Right lobe of liver (tissue), 6 donors: ENCODE data around the gene NCS1. TPM values are rescaled to one million over a fixed set of nuclear protein-coding genes. Genes with fewer than 3 reads are reported as not detected.

ENCODE experiments used
- ATAC-seq, 4 donors: fragments of 200-7000 bp; cut with Tn5 transposase; one replicate each; pipeline ENCODE4 v1.9.1; 2020; ENCODE audit warnings: mild to moderate bottlenecking in 4 of 4, moderate library complexity in 4 of 4
- DNase-seq, 3 donors: peaks; one replicate each; pipeline ENCODE4 v3.0.0-alpha.2; 2020
- H3K27ac ChIP-seq, 3 donors: fragments of 200-600 bp; one replicate each; pipeline ENCODE4 v1.8.0; 2022
- H3K27me3 ChIP-seq, 2 donors: fragments of 200-600 bp; one replicate each; pipeline ENCODE4 v1.8.0; 2022
- H3K36me3 ChIP-seq, 4 donors: fragments of 200-600 bp; sonication (generic) in 1 of 4; one replicate each; pipeline versions ENCODE4 v1.5.1 to v1.8.0; 2017 to 2022; ENCODE audit warnings: control low read depth in 1 of 4
- H3K4me1 ChIP-seq, 4 donors: fragments of 200-600 bp; sonication (generic) in 1 of 4; one replicate each; pipeline versions ENCODE4 v1.5.1 to v1.8.0; 2017 to 2022; ENCODE audit warnings: control low read depth in 1 of 4
- H3K4me3 ChIP-seq, 3 donors: fragments of 200-600 bp; one replicate each; pipeline ENCODE4 v1.8.0; 2022
- H3K9me3 ChIP-seq, 4 donors: fragments of 200-600 bp; sonication (generic) in 1 of 4; one replicate each; pipeline versions ENCODE4 v1.5.1 to v1.8.0; 2017 to 2022; ENCODE audit warnings: control low read depth in 1 of 4
- POLR2A ChIP-seq: fragments of 450-650 bp; IDR thresholded peaks from one replicate; pipeline ENCODE4 v1.6.1; 2017; ENCODE audit warnings: antibody characterized with exemption, mild to moderate bottlenecking
- WGBS: methylation state at CpG from one replicate; pipeline ENCODE4 v1.1.6; 2018; ENCODE audit warnings: low coverage, low lambda C conversion rate; ENCODE audit not compliant: insufficient coverage; ENCODE audit errors: missing lambda C conversion rate; 5-methylcytosine and 5-hydroxymethylcytosine counted together
- intact Hi-C, 2 donors: fragments of 100-400 bp; cut with DNase I; formaldehyde crosslinking; loops; one replicate each; pipeline versions ENCODE4 v1.11.2 to v1.14.1; 2022
- total RNA-seq, 6 experiments: library from RNA; depleted of rRNA in 2 of 6; stranded (reverse); fragments of >200 nt in 2 of 6; fragmentation: NEBNext Ultra II Directional in 3 of 6; extraction: Animal tissue kit (Norgen Biotek cat#: 25700) in 3 of 6; gene quantifications; one replicate each; pipeline versions ENCODE4 v1.1.0 to v1.2.4, GENCODE V29; 2016 to 2023
- TF ChIP-seq, protein P1 (sequence below), 4 donors: fragments of 200-600 bp in 3 of 4; fragments of 450-650 bp in 1 of 4; IDR thresholded peaks; one replicate each; pipeline versions ENCODE4 v1.5.1 to v1.8.0; 2016 to 2022; ENCODE audit warnings: antibody characterized with exemption in 4 of 4, mild to moderate bottlenecking in 2 of 4
- donor health status: DM: no; HTN: yes; CAD: no.
- donor health status: DM: no; HTN: no; CAD: no.
- donor health status: DM: no; HTN: no; CAD: no.
- donor health status: DM: no; HTN: yes; CAD: no.
- donor health status: DM: no; HTN: yes; CAD: no.

NCS1 gene
- total RNA-seq, 6 experiments from 2014 or later = 1.6 to 3.3 (median 2.8) TPM

DNA sequence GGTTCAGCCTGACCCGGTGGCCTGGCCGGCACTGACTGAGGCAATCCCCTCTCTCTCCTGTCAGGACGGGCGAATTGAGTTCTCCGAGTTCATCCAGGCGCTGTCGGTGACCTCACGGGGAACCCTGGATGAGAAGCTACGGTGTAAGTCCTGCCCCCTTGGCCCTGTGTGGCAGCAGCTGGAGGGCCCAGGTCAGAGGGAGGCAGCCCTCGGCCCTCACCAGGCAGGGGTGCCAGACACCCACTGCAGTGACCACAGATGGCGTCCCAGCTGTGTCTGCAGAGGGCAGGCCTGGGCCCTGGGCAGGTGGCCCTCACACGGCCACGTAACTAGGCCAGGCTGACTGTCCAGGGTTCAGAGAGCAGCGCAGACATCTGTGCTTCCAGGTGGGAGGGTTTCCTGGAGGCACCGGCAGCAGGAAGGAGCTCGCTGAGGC is 47.5 kb downstream of the NCS1 start:
- peak in 1 of 4 donors; percentile 7 for ATAC-seq
- H3K9me3 ChIP-seq = no peaks in the 10 kb centered on the region
- H3K36me3 ChIP-seq = no peaks in the 10 kb centered on the region
- H3K27me3 ChIP-seq = no peaks in the 10 kb centered on the region
- WGBS = 70% methylated on average over 2 of the region's 16 CpGs
- no peak overlapping the region for H3K27ac ChIP-seq
- no peak for TF ChIP-seq POLR2A
- TF ChIP-seq, protein P1, sequence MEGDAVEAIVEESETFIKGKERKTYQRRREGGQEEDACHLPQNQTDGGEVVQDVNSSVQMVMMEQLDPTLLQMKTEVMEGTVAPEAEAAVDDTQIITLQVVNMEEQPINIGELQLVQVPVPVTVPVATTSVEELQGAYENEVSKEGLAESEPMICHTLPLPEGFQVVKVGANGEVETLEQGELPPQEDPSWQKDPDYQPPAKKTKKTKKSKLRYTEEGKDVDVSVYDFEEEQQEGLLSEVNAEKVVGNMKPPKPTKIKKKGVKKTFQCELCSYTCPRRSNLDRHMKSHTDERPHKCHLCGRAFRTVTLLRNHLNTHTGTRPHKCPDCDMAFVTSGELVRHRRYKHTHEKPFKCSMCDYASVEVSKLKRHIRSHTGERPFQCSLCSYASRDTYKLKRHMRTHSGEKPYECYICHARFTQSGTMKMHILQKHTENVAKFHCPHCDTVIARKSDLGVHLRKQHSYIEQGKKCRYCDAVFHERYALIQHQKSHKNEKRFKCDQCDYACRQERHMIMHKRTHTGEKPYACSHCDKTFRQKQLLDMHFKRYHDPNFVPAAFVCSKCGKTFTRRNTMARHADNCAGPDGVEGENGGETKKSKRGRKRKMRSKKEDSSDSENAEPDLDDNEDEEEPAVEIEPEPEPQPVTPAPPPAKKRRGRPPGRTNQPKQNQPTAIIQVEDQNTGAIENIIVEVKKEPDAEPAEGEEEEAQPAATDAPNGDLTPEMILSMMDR (IDR thresholded peaks at IDR 0.05) = no peak
- H3K4me1 ChIP-seq = no peaks in the 10 kb centered on the region
- no peak overlapping the region for H3K4me3 ChIP-seq
- no peak for DNase-seq
- intact Hi-C loops = no loop called here

DNA sequence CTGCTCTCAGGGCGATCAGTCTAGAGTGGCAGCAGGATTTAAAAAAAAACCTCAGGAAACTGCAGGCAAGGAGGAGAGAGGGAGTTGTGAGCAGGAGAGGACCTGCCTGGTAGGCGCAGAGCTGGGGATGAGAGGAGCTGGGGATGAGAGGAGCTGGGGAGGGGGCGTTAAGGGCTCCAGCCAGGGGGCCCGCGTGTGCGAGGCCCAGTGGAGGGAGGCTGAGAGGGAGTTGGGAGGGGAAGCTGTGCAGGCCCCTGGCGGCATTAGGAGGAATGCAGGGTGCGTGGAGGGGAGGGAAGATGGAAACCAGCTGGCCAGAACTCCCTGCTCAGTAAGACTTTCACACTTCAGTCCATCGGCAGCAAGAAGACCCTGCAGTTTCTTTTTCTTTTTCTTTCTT is 48.1 kb downstream of the NCS1 start:
- intact Hi-C loops = no loop called here
- TF ChIP-seq, protein P1 (IDR thresholded peaks at IDR 0.05) = no peak
- TF ChIP-seq POLR2A = no peak
- DNase-seq = no peak
- no peaks in the 10 kb centered on the region for H3K4me1 ChIP-seq
- no peaks in the 10 kb centered on the region for H3K9me3 ChIP-seq
- H3K27ac ChIP-seq = no peak overlapping the region
- H3K36me3 ChIP-seq = no peaks in the 10 kb centered on the region
- ATAC-seq = peak in 2 of 4 donors; percentile 16 to 26
- no peaks in the 10 kb centered on the region for H3K27me3 ChIP-seq
- WGBS = 60% methylated on average over 8 of the region's 9 CpGs
- no peak overlapping the region for H3K4me3 ChIP-seq

DNA sequence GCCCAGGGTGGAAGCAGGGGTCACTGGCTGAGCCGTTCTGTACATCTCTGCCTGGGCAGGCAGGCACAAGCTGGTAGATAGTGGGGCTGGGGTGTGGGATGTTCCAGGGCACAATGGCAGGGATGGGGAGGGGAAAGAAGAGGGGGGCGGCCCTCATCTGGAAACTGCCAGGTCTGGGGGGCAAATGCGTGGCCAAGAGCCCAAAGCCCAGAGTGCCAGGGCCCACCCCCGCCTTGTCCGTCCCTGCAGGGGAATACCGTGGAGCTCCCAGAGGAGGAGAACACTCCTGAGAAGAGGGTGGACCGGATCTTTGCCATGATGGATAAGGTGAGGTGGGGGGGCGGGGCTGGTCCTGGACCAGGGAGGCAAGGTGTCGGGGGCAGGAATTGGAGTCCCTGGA is 50.6 kb downstream of the NCS1 start:
- Histone ChIP-seq H3K4me3 (no peak overlapping the region), H3K9me3 (no peaks in the 10 kb centered on the region), H3K4me1 (no peaks in the 10 kb centered on the region), H3K27ac (no peak overlapping the region), H3K27me3 (no peaks in the 10 kb centered on the region), H3K36me3 (no peaks in the 10 kb centered on the region)
- DNase-seq (no peak), ATAC-seq (no peak)
- WGBS = 80% methylated on average over 1 of the region's 9 CpGs
- intact Hi-C loops = no loop called here
- TF ChIP-seq POLR2A = no peak
- TF ChIP-seq, protein P1 (IDR thresholded peaks at IDR 0.05) = no peak

DNA sequence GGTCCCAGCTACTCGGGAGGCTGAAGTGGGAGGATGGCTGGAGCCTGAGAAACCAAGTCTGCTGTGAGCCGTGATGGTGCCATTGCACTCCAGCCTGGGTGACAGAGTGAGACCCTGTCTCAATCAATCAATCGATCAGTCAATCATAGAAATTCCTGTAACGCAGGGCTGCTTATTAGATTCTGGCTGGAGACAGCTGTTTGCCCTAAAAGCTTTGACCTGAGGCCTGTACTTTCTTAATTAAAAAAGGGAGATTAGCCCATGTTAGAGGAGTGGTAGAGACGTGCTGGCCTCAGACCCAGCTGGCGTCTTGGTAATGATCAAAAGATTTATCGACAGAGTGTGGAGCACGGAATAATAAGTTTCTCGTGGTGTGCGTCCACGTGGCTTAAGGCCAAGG is 52.9 kb downstream of the NCS1 start:
- H3K27me3 ChIP-seq = no peaks in the 10 kb centered on the region
- no peak for ATAC-seq
- no peaks in the 10 kb centered on the region for H3K9me3 ChIP-seq
- no peaks in the 10 kb centered on the region for H3K4me1 ChIP-seq
- intact Hi-C loops = no loop called here
- H3K4me3 ChIP-seq = no peak overlapping the region
- no peak overlapping the region for H3K27ac ChIP-seq
- no peak for DNase-seq
- WGBS = 87% methylated on average over 4 of the region's 11 CpGs
- no peaks in the 10 kb centered on the region for H3K36me3 ChIP-seq
- TF ChIP-seq, protein P1 (IDR thresholded peaks at IDR 0.05) = no peak
- no peak for TF ChIP-seq POLR2A

DNA sequence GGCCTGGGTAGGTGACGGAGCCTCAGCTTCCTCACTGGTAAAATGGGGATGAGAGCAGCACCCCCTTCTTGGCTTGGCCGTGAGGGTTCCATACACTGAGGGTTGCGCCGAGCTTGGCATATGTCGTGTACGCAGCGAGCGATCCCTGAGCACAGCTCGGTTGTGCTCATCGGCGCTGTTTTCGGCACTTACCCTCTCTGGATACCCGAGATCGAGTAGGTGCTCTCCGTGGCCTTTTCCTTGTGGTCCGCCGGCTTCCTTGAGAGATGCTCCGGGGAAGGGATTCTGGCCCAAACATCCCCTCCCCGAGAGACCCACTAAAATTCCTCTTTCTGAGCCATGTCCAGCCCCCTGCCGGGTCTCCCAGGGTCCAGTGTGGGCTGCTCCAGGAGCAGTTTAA is 53.4 kb downstream of the NCS1 start:
- intact Hi-C loops = no loop called here
- Histone ChIP-seq H3K4me1 (no peaks in the 10 kb centered on the region), H3K36me3 (no peaks in the 10 kb centered on the region), H3K27ac (no peak overlapping the region), H3K9me3 (no peaks in the 10 kb centered on the region), H3K4me3 (no peak overlapping the region), H3K27me3 (no peaks in the 10 kb centered on the region)
- TF ChIP-seq, protein P1 (IDR thresholded peaks at IDR 0.05) = no peak
- TF ChIP-seq POLR2A = no peak
- DNase-seq (no peak), ATAC-seq (no peak)
- 86% methylated on average over 1 of the region's 20 CpGs for WGBS
